Esophagus muscularis mucosa (tissue), 4 donors: Measurements from ENCODE around the gene SLC39A7. TPM values are rescaled to one million over a fixed set of nuclear protein-coding genes. Genes with fewer than 3 reads are reported as not detected.

Source experiments
- DNase-seq: peaks from one replicate; pipeline ENCODE4 v3.0.0-alpha.2; 2017; ENCODE audit errors: extremely low spot score
- H3K27ac ChIP-seq, 4 donors: fragments of 200-600 bp; sonication (generic); replicated peaks in 1 of 4; 1 replicate in 3 of 4; 2 replicates in 1 of 4; pipeline ENCODE4 v1.5.1; 2016 to 2019; ENCODE audit warnings: mild to moderate bottlenecking in 1 of 4
- H3K27me3 ChIP-seq, 4 donors: fragments of 200-600 bp; sonication (generic); one replicate each; pipeline versions ENCODE4 v1.5.1 to v1.6.0; 2016 to 2019
- H3K36me3 ChIP-seq, 4 donors: fragments of 200-600 bp; sonication (generic); one replicate each; pipeline ENCODE4 v1.5.1; 2016 to 2019
- H3K4me1 ChIP-seq, 4 donors: fragments of 200-600 bp; sonication (generic); one replicate each; pipeline ENCODE4 v1.5.1; 2016 to 2019
- H3K4me3 ChIP-seq, 4 donors: fragments of 200-600 bp; sonication (generic); 1 replicate in 2 of 4; 2 replicates in 2 of 4; pipeline ENCODE4 v1.5.1; 2016 to 2019; ENCODE audit warnings: mild to moderate bottlenecking in 4 of 4, moderate library complexity in 1 of 4
- H3K9me3 ChIP-seq, 4 donors: fragments of 200-600 bp; sonication (generic); 1 replicate in 3 of 4; 2 replicates in 1 of 4; pipeline ENCODE4 v1.5.1; 2016 to 2019
- EP300 ChIP-seq: sonication (generic); formaldehyde crosslinking; IDR thresholded peaks from one replicate; pipeline ENCODE4 v1.6.1; 2017; ENCODE audit warnings: antibody characterized with exemption
- POLR2A ChIP-seq: fragments of 450-650 bp; IDR thresholded peaks from one replicate; pipeline ENCODE4 v1.6.1; 2017; ENCODE audit warnings: antibody characterized with exemption, moderate library complexity, mild to moderate bottlenecking, low read depth
- POLR2AphosphoS5 ChIP-seq, 2 donors: sonication (generic); formaldehyde crosslinking; IDR thresholded peaks; one replicate each; pipeline ENCODE4 v1.6.1; 2017; ENCODE audit warnings: antibody characterized with exemption in 2 of 2
- WGBS: methylation state at CpG from one replicate; pipeline ENCODE4 v1.1.5; 2018; 5-methylcytosine and 5-hydroxymethylcytosine counted together
- intact Hi-C: fragments of 100-400 bp; cut with DNase I; formaldehyde crosslinking; loops from one replicate; pipeline ENCODE4 v1.15.1; 2023
- total RNA-seq, 4 donors: library from RNA; depleted of rRNA; stranded (reverse); fragments of >200 nt; gene quantifications; one replicate each; pipeline versions ENCODE4 v1.1.0 to v1.2.1, GENCODE V29; 2016
- TF ChIP-seq, protein P1 (sequence below), 3 experiments: fragments of 200-600 bp in 2 of 3; fragments of 450-650 bp in 1 of 3; sonication (generic) in 2 of 3; IDR thresholded peaks; one replicate each; pipeline ENCODE4 v1.5.1; 2017 to 2019; ENCODE audit warnings: antibody characterized with exemption in 3 of 3, mild to moderate bottlenecking in 2 of 3, moderate library complexity in 1 of 3

The SLC39A7 gene
- total RNA-seq, 4 donors from 2014 or later, result 43.6 to 80.1 (median 62.3) TPM

DNA sequence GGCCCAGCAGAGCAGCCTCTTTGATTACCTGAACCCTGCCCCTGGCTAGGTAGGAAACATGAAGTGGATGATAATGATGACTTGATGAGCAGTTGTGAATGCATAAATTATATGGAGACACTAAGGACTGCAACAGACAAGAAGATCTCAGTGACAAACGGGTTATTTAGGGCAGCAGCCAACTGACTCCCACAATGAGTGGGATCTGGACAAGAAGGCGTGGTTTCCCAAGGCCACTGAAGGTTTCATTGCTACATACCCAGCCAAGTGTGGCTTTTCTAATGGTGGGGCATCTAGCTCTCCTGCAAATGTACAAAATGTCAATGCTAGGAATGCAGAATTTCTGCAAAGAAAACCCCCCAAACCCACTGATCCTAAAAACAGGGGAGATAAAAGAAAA lies 37.1 kb downstream of the SLC39A7 start:
- Histone ChIP-seq H3K9me3 (no peaks in the 10 kb centered on the region), H3K4me1 (no peaks in the 10 kb centered on the region), H3K27ac (no peak overlapping the region), H3K27me3 (peaks cover 0 to 70% (median 5%) of the 10 kb centered on the region in 4 donors), H3K4me3 (no peak overlapping the region), H3K36me3 (no peaks in the 10 kb centered on the region)
- no peak for DNase-seq
- intact Hi-C loops, result no loop called here
- TF ChIP-seq POLR2AphosphoS5 (IDR thresholded peaks at IDR 0.05), result no peak
- no peak for TF ChIP-seq POLR2A
- no peak for TF ChIP-seq EP300
- TF ChIP-seq, protein P1, sequence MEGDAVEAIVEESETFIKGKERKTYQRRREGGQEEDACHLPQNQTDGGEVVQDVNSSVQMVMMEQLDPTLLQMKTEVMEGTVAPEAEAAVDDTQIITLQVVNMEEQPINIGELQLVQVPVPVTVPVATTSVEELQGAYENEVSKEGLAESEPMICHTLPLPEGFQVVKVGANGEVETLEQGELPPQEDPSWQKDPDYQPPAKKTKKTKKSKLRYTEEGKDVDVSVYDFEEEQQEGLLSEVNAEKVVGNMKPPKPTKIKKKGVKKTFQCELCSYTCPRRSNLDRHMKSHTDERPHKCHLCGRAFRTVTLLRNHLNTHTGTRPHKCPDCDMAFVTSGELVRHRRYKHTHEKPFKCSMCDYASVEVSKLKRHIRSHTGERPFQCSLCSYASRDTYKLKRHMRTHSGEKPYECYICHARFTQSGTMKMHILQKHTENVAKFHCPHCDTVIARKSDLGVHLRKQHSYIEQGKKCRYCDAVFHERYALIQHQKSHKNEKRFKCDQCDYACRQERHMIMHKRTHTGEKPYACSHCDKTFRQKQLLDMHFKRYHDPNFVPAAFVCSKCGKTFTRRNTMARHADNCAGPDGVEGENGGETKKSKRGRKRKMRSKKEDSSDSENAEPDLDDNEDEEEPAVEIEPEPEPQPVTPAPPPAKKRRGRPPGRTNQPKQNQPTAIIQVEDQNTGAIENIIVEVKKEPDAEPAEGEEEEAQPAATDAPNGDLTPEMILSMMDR (IDR thresholded peaks at IDR 0.05), result no peak
- 50% methylated on average over 2 of the region's 2 CpGs for WGBS

DNA sequence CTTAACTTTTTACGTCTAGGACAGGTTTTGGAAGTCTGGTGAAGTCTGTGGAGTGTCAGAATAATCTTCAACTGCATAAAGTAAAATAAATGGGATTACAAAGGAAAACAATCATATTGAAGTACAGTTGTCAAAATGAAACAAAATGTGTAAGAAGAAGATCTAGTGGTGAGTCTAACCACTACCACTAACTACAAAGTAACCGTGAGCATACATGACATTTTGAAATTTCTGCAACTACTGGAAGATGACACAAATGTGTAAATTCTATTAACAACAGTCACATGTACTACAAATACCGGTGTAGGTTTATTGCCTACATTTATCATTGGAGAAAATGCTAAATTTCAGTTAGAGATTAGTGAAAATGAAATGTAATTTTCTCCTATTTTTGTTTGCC lies 41.3 kb downstream of the SLC39A7 start:
- Histone ChIP-seq H3K9me3 (no peaks in the 10 kb centered on the region), H3K4me3 (no peak overlapping the region), H3K36me3 (no peaks in the 10 kb centered on the region), H3K4me1 (no peaks in the 10 kb centered on the region), H3K27me3 (peaks cover 0 to 45% (median 0%) of the 10 kb centered on the region in 4 donors), H3K27ac (no peak overlapping the region)
- 62% methylated on average over 3 of the region's 3 CpGs for WGBS
- DNase-seq, result no peak
- intact Hi-C loops, result no loop called here
- TF ChIP-seq EP300, result no peak
- no peak for TF ChIP-seq POLR2A
- TF ChIP-seq, protein P1 (IDR thresholded peaks at IDR 0.05), result no peak
- TF ChIP-seq POLR2AphosphoS5 (IDR thresholded peaks at IDR 0.05), result no peak

GRCh38 chr6:33243476-33243875 lies 42.8 kb downstream of the SLC39A7 start:
- intact Hi-C loops, result no loop called here
- peaks cover 0 to 34% (median 0%) of the 10 kb centered on the region in 4 donors for H3K27me3 ChIP-seq
- no peaks in the 10 kb centered on the region for H3K36me3 ChIP-seq
- TF ChIP-seq, protein P1 (IDR thresholded peaks at IDR 0.05), result no peak
- TF ChIP-seq POLR2A (no peak), POLR2AphosphoS5 (IDR thresholded peaks at IDR 0.05) (no peak), EP300 (no peak)
- no peak for DNase-seq
- WGBS, result 8% methylated on average over 1 of the region's 1 CpG
- H3K9me3 ChIP-seq, result no peaks in the 10 kb centered on the region
- H3K4me3 ChIP-seq, result no peak overlapping the region
- H3K27ac ChIP-seq, result no peak overlapping the region
- peaks cover 6 to 9% (median 9%) of the 10 kb centered on the region in 4 donors for H3K4me1 ChIP-seq

- Histone ChIP-seq H3K36me3 (peaks cover 0 to 18% (median 14%) of the 10 kb centered on the region in 4 donors), H3K4me3 (peak overlapping the region; percentile 58 to 66 (median 62)), H3K4me1 (peaks cover 24 to 36% (median 31%) of the 10 kb centered on the region in 4 donors), H3K27ac (peak overlapping the region; percentile 92 to 98 (median 94)), H3K9me3 (no peaks in the 10 kb centered on the region), H3K27me3 (peaks cover 0 to 10% (median 0%) of the 10 kb centered on the region in 4 donors)
- DNase-seq, result peak; percentile 96
- TF ChIP-seq POLR2AphosphoS5 (IDR thresholded peaks at IDR 0.05) (peak in 1 of 2 donors; percentile 62), EP300 (no peak), POLR2A (no peak)
- TF ChIP-seq, protein P1 (IDR thresholded peaks at IDR 0.05), result peak; percentile 97 to 99 (median 98)
- 10% methylated on average over 15 of the region's 28 CpGs for WGBS
- intact Hi-C loops, result loop anchor here (5.0 kb wide), 3 partner anchors 56 to 231 kb away; partner anchors contain the start of gene COL11A2
Observed at GRCh38 chr6:33247977-33248642, 47.4 kb downstream of the SLC39A7 start.
